IPS-20b (cell line): Measurements from ENCODE around the gene DMXL1.
"Not testable (repeated sequence)": the region's sequence is repeated elsewhere in the genome, so short reads cannot be mapped to it uniquely, and the experiment has no call there.

Experiments
- H3K27ac ChIP-seq: one replicate; pipeline ENCODE4 v1.5.1; 2013; ENCODE audit warnings: low read length
- H3K27me3 ChIP-seq: 2 replicates; pipeline ENCODE4 v1.6.1; 2013; ENCODE audit warnings: mild to moderate bottlenecking, low read length, inconsistent platforms; ENCODE audit not compliant: insufficient read depth
- H3K36me3 ChIP-seq: 2 replicates; pipeline ENCODE4 v1.6.1; 2013; ENCODE audit warnings: low read depth, mild to moderate bottlenecking, inconsistent platforms, low read length, moderate library complexity; ENCODE audit not compliant: insufficient read depth
- H3K4me1 ChIP-seq: 2 replicates; pipeline ENCODE4 v1.6.1; 2013; ENCODE audit warnings: mild to moderate bottlenecking, control low read depth, inconsistent platforms, low read length, moderate library complexity; ENCODE audit not compliant: insufficient read depth
- H3K4me3 ChIP-seq: 2 replicates; pipeline ENCODE4 v1.5.1; 2013; ENCODE audit warnings: mild to moderate bottlenecking, low read length, inconsistent platforms
- H3K9ac ChIP-seq: 2 replicates; pipeline ENCODE4 v1.6.1; 2013; ENCODE audit warnings: low read depth, mild to moderate bottlenecking, inconsistent platforms, low read length, moderate library complexity
- H3K9me3 ChIP-seq: 2 replicates; pipeline ENCODE4 v1.6.1; 2013; ENCODE audit warnings: mild to moderate bottlenecking, low read depth, low read length, inconsistent platforms; ENCODE audit not compliant: insufficient read depth

DMXL1 gene

DNA sequence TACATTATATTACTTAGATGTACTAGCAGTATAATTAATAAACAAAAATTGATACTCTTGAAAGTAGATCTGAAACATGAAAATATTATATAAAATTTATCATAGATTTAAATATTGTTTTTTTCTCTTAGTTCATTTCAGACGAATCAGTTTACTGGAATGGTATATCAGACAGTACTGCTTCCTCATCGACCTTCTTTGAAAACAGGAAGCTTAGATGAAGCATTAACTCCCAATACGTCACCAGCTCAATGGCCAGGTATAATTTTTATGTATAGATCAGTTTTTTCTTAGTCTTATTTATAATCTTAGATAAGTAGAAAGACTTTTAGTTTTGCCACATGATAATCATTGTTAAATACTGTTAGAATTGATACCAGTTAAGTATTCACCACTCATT lies 106.3 kb downstream of the DMXL1 start:
- Histone ChIP-seq H3K27me3 (no peaks in the 10 kb centered on the region), H3K36me3 (peaks cover 29% of the 10 kb centered on the region)

DNA sequence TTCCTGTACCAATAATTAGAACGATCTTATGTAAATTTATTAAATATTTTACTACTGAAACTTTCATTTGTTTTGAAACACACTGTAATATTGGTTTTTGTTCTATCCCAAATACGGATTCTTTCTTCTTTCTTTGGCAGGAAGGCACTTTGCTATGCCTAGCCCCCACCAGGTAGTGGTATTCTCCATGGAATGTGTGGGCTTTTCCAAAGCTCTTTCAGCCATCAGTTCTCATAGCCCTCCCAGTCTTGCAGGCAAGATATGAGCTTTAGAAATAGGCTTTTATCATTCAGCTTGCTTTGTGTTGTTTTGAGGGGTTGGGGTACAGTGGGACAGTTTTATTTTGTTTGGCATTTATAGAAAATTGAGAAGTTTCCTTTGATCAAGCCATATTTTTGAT lies 107.5 kb downstream of the DMXL1 start:
- Histone ChIP-seq H3K27ac (no peak overlapping the region), H3K4me3 (no peak overlapping the region), H3K36me3 (peaks cover 25% of the 10 kb centered on the region), H3K9me3 (no peaks in the 10 kb centered on the region), H3K27me3 (no peaks in the 10 kb centered on the region), H3K9ac (no peak overlapping the region), H3K4me1 (peaks cover 4% of the 10 kb centered on the region; the same call in 1 of the 2 replicates)

More for the DNA sequence above, 106.3 kb downstream of the DMXL1 start:
- Histone ChIP-seq H3K9me3 (no peaks in the 10 kb centered on the region), H3K4me1 (peaks cover 4% of the 10 kb centered on the region; the same call in 1 of the 2 replicates), H3K27ac (no peak overlapping the region), H3K9ac (no peak overlapping the region), H3K4me3 (no peak overlapping the region)

DNA sequence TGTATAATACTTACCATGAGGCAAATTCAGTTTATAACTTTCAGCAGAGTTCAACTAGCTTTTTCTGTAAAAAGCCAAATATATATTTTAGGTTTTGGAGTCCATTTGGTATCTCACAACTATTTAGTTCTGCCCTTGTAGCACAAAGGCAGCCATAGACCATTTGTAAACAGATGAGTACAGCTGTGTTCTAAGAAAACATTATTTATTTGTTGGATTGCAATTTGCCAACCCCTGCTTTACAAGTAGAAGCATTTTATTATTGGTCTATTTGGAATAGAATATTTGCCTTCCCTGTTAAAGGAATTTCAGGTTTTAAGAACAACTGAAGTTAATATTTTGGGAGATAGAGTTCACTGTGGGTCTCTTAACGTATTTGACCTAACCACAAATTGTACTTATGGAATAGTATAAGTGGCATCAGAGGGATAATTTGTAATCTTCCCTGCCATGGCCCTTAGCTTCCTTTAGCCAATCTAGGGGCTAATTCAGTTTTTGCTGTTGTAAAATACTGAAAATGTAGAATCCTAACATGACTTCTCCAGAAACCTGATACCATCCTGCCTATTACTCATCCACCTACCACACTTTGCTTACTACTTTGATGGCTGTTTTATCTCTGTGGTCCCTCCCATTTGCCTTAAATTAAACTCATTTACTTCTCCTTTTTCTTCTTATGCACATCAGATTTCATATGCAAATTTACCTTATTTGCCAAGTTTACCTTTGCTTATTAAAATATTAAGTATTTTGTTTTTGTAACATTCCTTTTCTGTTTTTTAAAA lies 109.2 kb downstream of the DMXL1 start:
- Histone ChIP-seq H3K4me3 (no peak overlapping the region), H3K9me3 (no peaks in the 10 kb centered on the region), H3K36me3 (peaks cover 21% of the 10 kb centered on the region), H3K4me1 (peaks cover 4% of the 10 kb centered on the region; the same call in 1 of the 2 replicates), H3K27me3 (no peaks in the 10 kb centered on the region), H3K9ac (no peak overlapping the region), H3K27ac (no peak overlapping the region)

DNA sequence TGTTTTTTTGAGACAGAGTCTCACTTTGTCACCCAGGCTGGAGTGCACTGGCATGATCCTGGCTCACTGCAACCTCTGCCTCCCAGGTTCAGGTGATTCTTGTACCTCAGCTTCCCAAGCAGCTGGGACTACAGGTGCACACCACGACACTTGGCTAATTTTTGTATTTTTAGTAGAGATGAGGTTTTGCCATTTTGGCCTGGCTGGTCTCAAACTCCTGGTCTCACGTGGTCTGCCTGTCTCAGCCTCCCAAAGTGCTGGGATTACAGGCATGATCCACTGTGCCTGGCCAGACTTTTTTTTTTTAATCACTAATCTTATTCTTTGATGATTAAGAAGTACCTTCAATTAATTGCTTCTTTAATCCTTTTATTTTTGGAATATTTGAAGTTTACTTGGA lies 114.6 kb downstream of the DMXL1 start:
- peaks cover 14% of the 10 kb centered on the region; the same call in 1 of the 2 replicates for H3K36me3 ChIP-seq
- not testable (repeated sequence) for H3K27ac ChIP-seq, H3K4me1 ChIP-seq

DNA sequence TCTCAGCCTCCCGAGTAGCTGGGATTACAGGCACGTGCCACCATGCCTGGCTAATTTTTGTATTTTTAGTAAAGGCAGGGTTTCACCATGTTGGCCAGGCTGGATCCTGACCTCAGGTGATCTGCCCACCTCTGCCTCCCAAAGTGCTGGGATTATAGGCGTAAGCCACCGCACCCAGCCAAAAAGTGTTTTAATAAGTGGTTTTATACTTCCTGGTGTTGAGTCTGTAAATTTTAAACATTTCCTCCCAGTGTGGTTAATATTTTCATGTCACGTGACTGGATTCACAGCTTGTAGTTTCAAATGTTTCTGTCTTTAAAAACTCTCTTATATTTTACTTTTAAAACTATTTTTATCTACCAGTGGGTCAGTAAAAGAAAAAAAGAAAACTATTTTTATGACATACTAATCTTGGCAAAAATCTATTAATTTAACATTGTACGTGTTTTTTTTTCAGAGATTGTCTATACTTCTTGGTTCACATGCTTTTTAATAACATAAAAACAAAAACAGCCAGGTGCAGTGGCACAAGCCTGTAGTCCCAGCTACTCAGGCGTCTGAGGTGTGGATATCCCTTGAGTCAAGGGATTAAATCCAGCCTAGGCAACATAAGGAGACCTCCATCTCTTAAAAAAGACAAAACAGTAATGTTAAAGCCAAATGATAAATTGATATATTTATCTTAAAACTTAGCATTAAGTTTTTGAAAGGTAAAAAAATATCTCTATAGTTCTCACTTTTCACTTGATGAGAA lies 117.1 kb downstream of the DMXL1 start:
- Histone ChIP-seq H3K9me3 (no peaks in the 10 kb centered on the region), H3K4me3 (no peak overlapping the region), H3K36me3 (peaks cover 13% of the 10 kb centered on the region; the same call in 1 of the 2 replicates), H3K27me3 (no peaks in the 10 kb centered on the region), H3K9ac (no peak overlapping the region), H3K27ac (no peak overlapping the region), H3K4me1 (0 out of 2 replicates have a peak, but pooled peaks cover 8% of the 10 kb centered on the region)

More for the DNA sequence above, 114.6 kb downstream of the DMXL1 start:
- H3K27me3 ChIP-seq, H3K9ac ChIP-seq, H3K9me3 ChIP-seq, H3K4me3 ChIP-seq: not testable (repeated sequence)

DNA sequence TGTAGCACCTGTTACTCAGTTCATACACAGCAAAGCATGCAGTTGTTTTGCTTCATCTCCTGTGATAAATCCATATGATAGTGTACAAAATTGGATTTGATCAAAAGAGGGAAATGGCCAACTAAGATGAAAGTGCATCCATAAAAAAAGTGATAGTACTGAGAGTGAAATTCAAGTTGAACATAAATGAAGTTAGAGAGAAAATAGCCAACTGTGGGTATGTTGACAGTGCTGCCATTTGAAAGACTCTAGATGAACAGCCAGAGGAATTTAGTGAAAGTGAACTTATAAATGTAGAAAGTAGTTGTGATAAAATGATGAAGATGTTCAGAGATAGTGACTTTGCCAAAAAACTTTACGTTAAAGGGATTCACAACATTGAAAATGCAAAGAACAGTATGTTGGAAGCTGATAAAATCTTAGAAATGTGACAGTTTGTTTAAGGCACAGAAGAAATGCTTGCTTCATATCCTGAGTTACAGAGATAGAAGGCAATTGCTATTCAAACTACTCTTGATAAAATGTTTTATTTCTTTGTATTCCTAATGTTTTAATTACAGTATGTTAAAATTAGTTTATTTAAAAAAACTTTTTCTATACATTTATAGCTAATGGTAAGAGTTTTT lies 119.7 kb downstream of the DMXL1 start:
- Histone ChIP-seq H3K9me3 (no peaks in the 10 kb centered on the region), H3K27ac (no peak overlapping the region), H3K4me1 (0 out of 2 replicates have a peak, but pooled peaks cover 8% of the 10 kb centered on the region), H3K4me3 (no peak overlapping the region), H3K27me3 (no peaks in the 10 kb centered on the region), H3K9ac (no peak overlapping the region), H3K36me3 (peaks cover 26% of the 10 kb centered on the region; the same call in 1 of the 2 replicates)

DNA sequence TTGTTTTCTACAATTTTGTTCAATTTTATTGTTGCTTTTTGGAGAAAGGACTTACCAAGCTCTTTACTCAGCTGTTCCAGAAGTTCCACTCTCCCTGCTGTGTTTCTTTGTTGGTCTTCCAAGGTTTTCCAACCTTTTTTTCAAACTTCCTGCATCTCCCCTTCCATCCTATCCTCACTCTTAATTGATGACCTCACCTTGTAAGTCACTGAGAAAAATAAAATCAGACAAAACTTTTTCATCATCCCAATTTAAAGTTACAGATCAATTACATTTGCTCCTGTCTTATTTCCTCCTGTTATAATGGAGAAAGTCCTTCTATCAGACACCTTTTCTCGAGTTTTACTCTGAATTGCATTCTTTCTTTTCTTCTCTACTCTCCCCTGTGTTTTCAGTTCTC lies 121.1 kb downstream of the DMXL1 start:
- Histone ChIP-seq H3K4me1 (0 out of 2 replicates have a peak, but pooled peaks cover 8% of the 10 kb centered on the region), H3K36me3 (peaks cover 36% of the 10 kb centered on the region), H3K9ac (no peak overlapping the region), H3K4me3 (no peak overlapping the region), H3K9me3 (no peaks in the 10 kb centered on the region), H3K27me3 (no peaks in the 10 kb centered on the region), H3K27ac (no peak overlapping the region)

DNA sequence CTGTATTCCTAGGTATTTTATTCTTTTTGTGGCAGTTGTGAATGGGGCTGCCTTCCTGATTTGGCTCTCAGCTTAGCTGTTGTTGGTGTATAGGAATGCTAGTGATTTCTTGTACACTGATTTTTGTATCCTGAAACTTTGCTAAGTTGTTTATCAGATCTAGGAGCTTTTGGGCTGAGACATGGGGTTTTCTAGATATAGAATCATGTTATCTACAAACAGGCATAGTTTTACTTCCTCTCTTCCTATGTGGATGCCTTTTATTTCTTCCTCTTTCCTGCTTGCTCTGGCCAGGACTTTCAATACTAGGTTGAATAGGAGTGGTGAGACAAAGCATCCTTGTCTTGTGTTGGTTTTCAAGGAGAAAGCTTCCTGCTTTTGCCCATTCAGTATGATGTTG lies 129.9 kb downstream of the DMXL1 start:
- H3K9me3 ChIP-seq: no peaks in the 10 kb centered on the region
- no peak overlapping the region for H3K9ac ChIP-seq
- H3K4me3 ChIP-seq: no peak overlapping the region
- H3K27me3 ChIP-seq: no peaks in the 10 kb centered on the region
- no peaks in the 10 kb centered on the region for H3K4me1 ChIP-seq
- H3K27ac ChIP-seq: no peak overlapping the region
- H3K36me3 ChIP-seq: peaks cover 56% of the 10 kb centered on the region

DNA sequence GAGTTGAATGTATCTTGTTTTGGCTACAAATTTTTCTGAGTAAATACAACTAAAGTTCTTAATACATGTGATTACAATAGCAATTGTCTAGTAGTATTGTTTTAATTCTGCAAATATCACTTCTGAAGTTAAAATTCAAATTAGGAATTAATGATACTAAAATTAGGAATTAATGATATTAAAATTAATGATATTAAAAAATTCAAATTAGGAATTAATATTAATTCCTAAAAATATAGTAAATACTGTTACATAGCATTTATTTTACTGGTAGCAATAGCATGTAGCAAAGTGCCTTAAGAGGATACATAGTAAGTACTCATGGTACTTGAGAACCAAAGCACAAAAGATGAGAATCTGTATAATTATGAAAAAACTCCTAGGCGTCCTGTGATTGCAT lies 136.2 kb downstream of the DMXL1 start:
- Histone ChIP-seq H3K4me1 (no peaks in the 10 kb centered on the region), H3K4me3 (no peak overlapping the region), H3K9ac (no peak overlapping the region), H3K27ac (no peak overlapping the region), H3K9me3 (no peaks in the 10 kb centered on the region), H3K27me3 (no peaks in the 10 kb centered on the region), H3K36me3 (peaks cover 15% of the 10 kb centered on the region)

DNA sequence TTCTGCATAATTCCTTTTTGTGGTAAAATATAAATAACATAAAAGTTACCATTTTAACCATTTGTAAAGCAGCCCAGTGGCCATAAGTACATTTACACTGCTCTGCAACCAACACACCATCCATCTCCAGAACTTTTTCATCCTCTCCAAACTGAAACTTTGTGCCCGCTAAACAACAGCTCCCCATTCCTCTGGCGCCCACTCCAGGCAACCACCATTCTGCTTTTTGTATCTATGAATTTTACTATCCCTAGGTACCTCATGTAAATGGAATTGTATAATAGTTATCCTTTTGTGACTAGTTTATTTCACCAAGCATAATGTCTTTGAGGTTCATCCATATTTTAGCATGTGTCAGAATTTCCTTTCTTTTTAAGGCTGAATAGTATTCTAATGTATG lies 141.1 kb downstream of the DMXL1 start:
- Histone ChIP-seq H3K4me3 (no peak overlapping the region), H3K4me1 (no peaks in the 10 kb centered on the region), H3K27me3 (no peaks in the 10 kb centered on the region), H3K9me3 (no peaks in the 10 kb centered on the region), H3K27ac (no peak overlapping the region), H3K36me3 (no peaks in the 10 kb centered on the region), H3K9ac (no peak overlapping the region)

DNA sequence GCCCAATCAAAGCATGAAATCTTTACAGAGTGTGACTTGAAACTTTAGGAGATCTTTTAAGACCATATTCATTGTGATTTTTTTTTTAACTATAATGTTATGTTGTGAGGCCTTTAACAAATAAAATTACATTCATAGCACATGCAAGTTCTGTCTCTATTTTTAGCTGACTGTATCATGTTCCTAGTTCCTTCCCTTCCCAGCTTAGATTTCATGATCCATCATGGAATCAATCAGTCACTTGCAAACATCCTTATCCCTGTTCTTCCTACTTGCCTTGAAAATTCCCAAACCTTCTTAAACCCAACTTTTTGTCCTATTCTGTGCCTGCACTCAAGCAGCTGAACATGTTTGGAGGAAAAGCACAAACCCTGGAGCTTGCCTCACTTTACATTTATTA lies 141.8 kb downstream of the DMXL1 start:
- Histone ChIP-seq H3K4me3 (no peak overlapping the region), H3K4me1 (no peaks in the 10 kb centered on the region), H3K9ac (no peak overlapping the region), H3K27me3 (no peaks in the 10 kb centered on the region), H3K27ac (no peak overlapping the region), H3K36me3 (no peaks in the 10 kb centered on the region), H3K9me3 (no peaks in the 10 kb centered on the region)
